ENCODE data around the gene AIMP1.

DNA sequence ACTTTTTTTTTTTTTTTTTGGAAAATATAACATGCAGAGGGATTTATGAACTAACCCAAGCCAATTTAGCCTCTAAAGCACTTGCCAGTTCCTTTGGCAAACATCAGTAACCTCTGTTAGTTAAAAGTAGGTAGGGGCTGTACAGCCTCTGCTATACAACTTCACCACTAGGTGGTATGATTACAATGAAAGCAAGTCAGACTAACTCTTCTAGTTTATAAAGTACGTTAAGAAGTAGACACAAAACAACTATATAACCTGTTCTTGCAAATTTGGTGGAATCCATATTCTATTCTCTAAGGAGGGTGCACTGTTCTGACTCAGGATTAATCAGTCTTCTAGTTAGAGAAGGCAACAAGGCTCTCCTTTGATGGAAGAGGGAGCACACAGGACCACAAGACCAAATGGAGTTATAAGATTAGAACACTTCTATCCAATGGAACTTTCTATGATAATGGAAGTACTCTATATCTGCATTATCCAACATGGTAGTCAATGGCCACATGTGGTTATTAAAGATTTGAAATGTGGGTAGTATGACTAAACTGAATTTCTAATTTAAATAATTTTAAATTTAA lies 12.8 kb downstream of the AIMP1 start:
- no peak for TF ChIP-seq GABPA (IDR thresholded peaks at IDR 0.05; ENCODE audit: low read depth)
- TF ChIP-seq, protein P1, sequence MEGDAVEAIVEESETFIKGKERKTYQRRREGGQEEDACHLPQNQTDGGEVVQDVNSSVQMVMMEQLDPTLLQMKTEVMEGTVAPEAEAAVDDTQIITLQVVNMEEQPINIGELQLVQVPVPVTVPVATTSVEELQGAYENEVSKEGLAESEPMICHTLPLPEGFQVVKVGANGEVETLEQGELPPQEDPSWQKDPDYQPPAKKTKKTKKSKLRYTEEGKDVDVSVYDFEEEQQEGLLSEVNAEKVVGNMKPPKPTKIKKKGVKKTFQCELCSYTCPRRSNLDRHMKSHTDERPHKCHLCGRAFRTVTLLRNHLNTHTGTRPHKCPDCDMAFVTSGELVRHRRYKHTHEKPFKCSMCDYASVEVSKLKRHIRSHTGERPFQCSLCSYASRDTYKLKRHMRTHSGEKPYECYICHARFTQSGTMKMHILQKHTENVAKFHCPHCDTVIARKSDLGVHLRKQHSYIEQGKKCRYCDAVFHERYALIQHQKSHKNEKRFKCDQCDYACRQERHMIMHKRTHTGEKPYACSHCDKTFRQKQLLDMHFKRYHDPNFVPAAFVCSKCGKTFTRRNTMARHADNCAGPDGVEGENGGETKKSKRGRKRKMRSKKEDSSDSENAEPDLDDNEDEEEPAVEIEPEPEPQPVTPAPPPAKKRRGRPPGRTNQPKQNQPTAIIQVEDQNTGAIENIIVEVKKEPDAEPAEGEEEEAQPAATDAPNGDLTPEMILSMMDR (IDR thresholded peaks at IDR 0.05; ENCODE audit: insufficient read depth, low read length): peak; percentile 56
